BJ (cell line): Measurements from ENCODE around the gene MYO9B. TPM values are rescaled to one million over a fixed set of nuclear protein-coding genes. Genes with fewer than 3 reads are reported as not detected.
"Not testable (repeated sequence)": the region's sequence is repeated elsewhere in the genome, so short reads cannot be mapped to it uniquely, and the experiment has no call there.

ENCODE experiments used
- CTCF ChIA-PET: fragments of 350-600 bp; formaldehyde crosslinking; extraction: SDS; loops from one replicate; lab custom pipeline; 2021; ENCODE audit warnings: antibody characterized with exemption, inconsistent platforms; lab: Yijun Ruan, JAX
- POLR2A ChIA-PET: fragments of 300-600 bp; sonication (Branson Sonifier 250); formaldehyde crosslinking; extraction: SDS; loops from one replicate; lab custom pipeline; 2021; ENCODE audit warnings: antibody characterized with exemption; lab: Charles Lee
- DNase-seq: peaks from one replicate; pipeline ENCODE4 v3.0.0-alpha.2; 2011; ENCODE audit warnings: low read depth
- H3K27me3 ChIP-seq: 2 replicates; pipeline ENCODE4 v1.6.0; 2011; ENCODE audit warnings: low read length; ENCODE audit not compliant: control insufficient read depth, insufficient read depth
- H3K36me3 ChIP-seq: 2 replicates; pipeline ENCODE4 v1.5.1; 2011; ENCODE audit warnings: low read length; ENCODE audit not compliant: control insufficient read depth, insufficient read depth
- H3K4me3 ChIP-seq: 2 replicates; pipeline ENCODE4 v1.5.1; 2011; ENCODE audit warnings: low read depth, mild to moderate bottlenecking, control low read depth, low read length
- CTCF ChIP-seq: IDR thresholded peaks from 2 replicates; pipeline ENCODE4 v1.5.1; 2011; ENCODE audit warnings: low read depth, mild to moderate bottlenecking, control low read depth, inconsistent platforms, low read length, moderate library complexity; ENCODE audit not compliant: insufficient read depth
- polyA plus RNA-seq: library from polyadenylated mRNA; depleted of rRNA; stranded (reverse); fragments of >200 nt; gene quantifications from 2 replicates; pipeline ENCODE4 v1.2.3, GENCODE V29; 2011

MYO9B gene
- polyA plus RNA-seq, 1 experiment: 40.8 TPM

- H3K4me3 ChIP-seq: no peak overlapping the region
- POLR2A ChIA-PET: no interaction called here
- CTCF ChIA-PET: no interaction called here
- no peak for TF ChIP-seq CTCF
- no peaks in the 10 kb centered on the region; the same call in 1 of the 2 replicates for H3K36me3 ChIP-seq
- no peaks in the 10 kb centered on the region for H3K27me3 ChIP-seq
- no peak for DNase-seq
Observed at GRCh38 chr19:17138937-17139598, 63.5 kb downstream of the MYO9B start.

GRCh38 chr19:17144771-17145170 lies 69.2 kb downstream of the MYO9B start:
- H3K27me3 ChIP-seq, POLR2A ChIA-PET, H3K4me3 ChIP-seq, CTCF ChIA-PET, H3K36me3 ChIP-seq, DNase-seq: not testable (repeated sequence)

- ChIA-PET CTCF (interaction anchor here (1.0 kb wide), 1 partner anchor 24 kb away, joined by 3 read pairs; no protein-coding TSS in a partner anchor), POLR2A (no interaction called here)
- DNase-seq: no peak
- H3K27me3 ChIP-seq: no peaks in the 10 kb centered on the region
- TF ChIP-seq CTCF: no peak
- no peak overlapping the region for H3K4me3 ChIP-seq
- H3K36me3 ChIP-seq: peaks cover 3% of the 10 kb centered on the region
Observed at GRCh38 chr19:17145546-17146497, 70.2 kb downstream of the MYO9B start.

GRCh38 chr19:17148130-17148529 lies 72.6 kb downstream of the MYO9B start:
- ChIA-PET CTCF (no interaction called here), POLR2A (no interaction called here)
- no peak for DNase-seq
- no peak overlapping the region for H3K4me3 ChIP-seq
- TF ChIP-seq CTCF: no peak
- H3K36me3 ChIP-seq: peaks cover 13% of the 10 kb centered on the region
- H3K27me3 ChIP-seq: no peaks in the 10 kb centered on the region

- POLR2A ChIA-PET: no interaction called here
- CTCF ChIA-PET: interaction anchor here (0.6 kb wide), 1 partner anchor 28 kb away, joined by 4 read pairs; no protein-coding TSS in a partner anchor
- H3K27me3 ChIP-seq: no peaks in the 10 kb centered on the region
- H3K4me3 ChIP-seq: no peak overlapping the region
- no peak for DNase-seq
- peaks cover 20% of the 10 kb centered on the region for H3K36me3 ChIP-seq
- no peak for TF ChIP-seq CTCF
Observed at GRCh38 chr19:17149393-17150135, 74.0 kb downstream of the MYO9B start.
